Skeletal muscle tissue (tissue), 4 donors: Measurements from ENCODE around the gene C2CD2. TPM values are rescaled to one million over a fixed set of nuclear protein-coding genes. Genes with fewer than 3 reads are reported as not detected.

Experiments
- H3K27ac ChIP-seq: one replicate; pipeline ENCODE4 v1.7.0; 2013; ENCODE audit warnings: mild to moderate bottlenecking, low read depth, low read length, inconsistent platforms
- H3K27me3 ChIP-seq, 3 donors: one replicate each; pipeline ENCODE4 v1.7.0; 2013; ENCODE audit warnings: low read length in 3 of 3; ENCODE audit not compliant: control insufficient read depth in 3 of 3, insufficient read depth in 3 of 3
- H3K36me3 ChIP-seq, 3 donors: one replicate each; pipeline ENCODE4 v1.7.0; 2013; ENCODE audit warnings: low read length in 3 of 3; ENCODE audit not compliant: control insufficient read depth in 3 of 3, insufficient read depth in 3 of 3
- H3K4me1 ChIP-seq, 3 donors: one replicate each; pipeline ENCODE4 v1.7.0; 2013; ENCODE audit warnings: low read length in 3 of 3, mild to moderate bottlenecking in 3 of 3; ENCODE audit not compliant: control insufficient read depth in 3 of 3, insufficient read depth in 3 of 3
- H3K4me3 ChIP-seq, 3 donors: one replicate each; pipeline ENCODE4 v1.7.0; 2013; ENCODE audit warnings: low read length in 3 of 3
- H3K9ac ChIP-seq, 3 donors: one replicate each; pipeline ENCODE4 v1.7.0; 2013; ENCODE audit warnings: low read length in 3 of 3, mild to moderate bottlenecking in 3 of 3, moderate library complexity in 2 of 3, low read depth in 1 of 3
- H3K9me3 ChIP-seq, 3 donors: one replicate each; pipeline ENCODE4 v1.7.0; 2013; ENCODE audit warnings: low read length in 3 of 3; ENCODE audit not compliant: control insufficient read depth in 3 of 3
- total RNA-seq: library from RNA; depleted of rRNA; stranded (reverse); fragments of >200 nt; gene quantifications from one replicate; pipeline ENCODE4 v1.2.3, GENCODE V29; 2014
- donor health status: Osteomylitis.

Gene C2CD2
- total RNA-seq, 1 donor from 2014 or later, result 7.3 TPM

DNA sequence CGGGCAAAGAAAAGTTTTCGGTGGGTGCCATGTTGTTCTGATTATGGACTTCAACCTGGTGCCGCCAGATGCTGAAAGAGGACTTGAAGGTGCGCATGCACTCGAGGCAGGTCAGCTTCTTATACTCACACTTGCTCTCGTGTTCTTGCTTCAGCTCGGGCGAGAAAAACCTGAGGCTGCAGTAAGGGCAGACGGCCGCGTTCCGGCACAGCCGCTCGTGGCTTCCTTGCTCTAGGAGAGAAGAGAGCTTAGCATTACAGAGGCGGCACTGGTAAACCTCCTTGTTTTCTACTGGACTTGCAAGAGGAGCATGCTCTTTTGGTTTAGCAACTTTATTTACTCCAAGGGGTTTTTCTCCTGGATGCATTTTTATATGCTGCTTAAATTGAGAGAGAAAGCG is 37.8 kb upstream of the C2CD2 start:
- Histone ChIP-seq H3K27me3 (no peaks in the 10 kb centered on the region), H3K36me3 (peaks cover 8 to 30% (median 29%) of the 10 kb centered on the region in 3 donors), H3K9me3 (no peaks in the 10 kb centered on the region), H3K4me1 (no peaks in the 10 kb centered on the region), H3K4me3 (no peak overlapping the region), H3K9ac (no peak overlapping the region), H3K27ac (no peak overlapping the region)

DNA sequence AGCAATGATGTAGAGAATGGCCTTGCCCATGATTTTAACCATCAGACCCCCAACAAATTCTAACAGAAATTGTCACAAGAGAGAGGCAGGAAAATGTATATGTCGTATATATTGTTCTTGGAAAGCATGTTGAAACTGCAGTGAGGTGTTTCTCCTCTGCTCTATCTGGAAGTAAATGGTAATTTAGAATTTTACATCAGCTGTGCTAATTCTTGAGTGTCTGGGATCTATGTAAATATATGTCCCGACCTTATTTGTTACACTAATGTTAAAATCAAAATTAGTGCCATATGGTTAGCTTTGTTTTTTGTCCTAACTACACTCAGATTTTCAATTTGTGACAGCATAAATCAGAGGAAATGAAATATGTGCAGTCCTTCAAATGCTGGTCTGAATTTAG is 35.9 kb upstream of the C2CD2 start:
- H3K4me3 ChIP-seq, result no peak overlapping the region
- no peaks in the 10 kb centered on the region for H3K27me3 ChIP-seq
- no peak overlapping the region for H3K9ac ChIP-seq
- H3K9me3 ChIP-seq, result no peaks in the 10 kb centered on the region
- H3K27ac ChIP-seq, result no peak overlapping the region
- peaks cover 8 to 30% (median 29%) of the 10 kb centered on the region in 3 donors for H3K36me3 ChIP-seq
- H3K4me1 ChIP-seq, result no peaks in the 10 kb centered on the region

DNA sequence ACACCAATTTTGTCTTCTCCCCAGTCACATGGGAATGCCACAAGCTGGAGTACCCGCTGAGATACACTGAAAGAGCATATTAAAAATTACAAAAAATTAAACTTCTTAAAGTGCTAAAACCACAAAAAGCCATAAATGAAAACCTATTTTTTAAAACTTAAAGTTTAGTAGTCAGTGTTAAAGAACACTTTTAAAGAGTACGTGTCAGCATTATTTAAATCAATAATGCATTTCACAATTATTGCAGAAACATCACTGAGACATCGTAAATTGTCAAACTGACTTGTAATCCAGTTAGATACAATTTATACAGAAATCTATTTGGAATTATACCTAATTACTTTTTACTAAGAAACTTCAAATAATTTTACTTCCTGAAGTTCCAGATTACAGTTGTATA is 33.5 kb upstream of the C2CD2 start:
- no peaks in the 10 kb centered on the region for H3K4me1 ChIP-seq
- no peak overlapping the region for H3K9ac ChIP-seq
- H3K27ac ChIP-seq, result no peak overlapping the region

DNA sequence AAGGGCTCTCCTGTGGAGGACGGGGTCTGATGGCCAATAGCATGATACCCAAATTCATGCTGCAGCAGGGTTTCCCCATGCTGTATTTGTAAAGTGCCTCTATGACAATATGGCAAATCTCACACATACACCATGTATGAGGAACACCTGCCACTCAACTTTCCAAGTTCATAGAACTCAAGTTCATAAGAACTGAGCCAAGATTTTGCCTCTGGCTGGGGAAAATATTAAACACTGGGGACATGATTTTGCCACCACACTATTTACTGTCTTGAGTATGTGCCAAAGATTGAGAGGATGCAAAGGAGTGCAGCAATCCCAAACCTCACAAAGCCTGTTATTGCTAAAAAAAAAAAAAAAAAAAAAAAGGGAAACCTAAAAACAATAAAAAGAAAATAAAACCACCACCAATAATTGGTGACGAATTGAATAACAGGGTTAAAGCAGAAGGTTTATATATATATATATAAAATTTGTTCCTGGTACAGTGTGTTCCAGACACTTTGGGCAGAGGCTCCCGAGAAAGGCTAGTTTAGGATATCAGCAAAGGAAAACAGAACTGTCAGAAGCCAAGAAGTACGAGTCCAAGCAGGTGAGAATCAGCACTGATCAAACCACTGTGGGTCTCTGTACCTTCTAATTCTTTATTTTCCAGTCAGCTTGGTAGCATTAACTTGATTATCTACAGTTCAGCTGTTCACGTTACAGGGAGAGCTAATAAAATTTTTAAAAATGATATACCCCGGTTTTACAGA is 32.0 kb upstream of the C2CD2 start:
- no peak overlapping the region for H3K27ac ChIP-seq
- H3K27me3 ChIP-seq, result no peaks in the 10 kb centered on the region
- no peak overlapping the region for H3K4me3 ChIP-seq
- no peaks in the 10 kb centered on the region for H3K9me3 ChIP-seq
- H3K36me3 ChIP-seq, result peaks cover 0 to 1% (median 1%) of the 10 kb centered on the region in 3 donors
- no peaks in the 10 kb centered on the region for H3K4me1 ChIP-seq
- no peak overlapping the region for H3K9ac ChIP-seq

More for the DNA sequence above, 33.5 kb upstream of the C2CD2 start:
- Histone ChIP-seq H3K36me3 (peaks cover 8 to 16% (median 15%) of the 10 kb centered on the region in 3 donors), H3K27me3 (no peaks in the 10 kb centered on the region), H3K4me3 (no peak overlapping the region), H3K9me3 (no peaks in the 10 kb centered on the region)

DNA sequence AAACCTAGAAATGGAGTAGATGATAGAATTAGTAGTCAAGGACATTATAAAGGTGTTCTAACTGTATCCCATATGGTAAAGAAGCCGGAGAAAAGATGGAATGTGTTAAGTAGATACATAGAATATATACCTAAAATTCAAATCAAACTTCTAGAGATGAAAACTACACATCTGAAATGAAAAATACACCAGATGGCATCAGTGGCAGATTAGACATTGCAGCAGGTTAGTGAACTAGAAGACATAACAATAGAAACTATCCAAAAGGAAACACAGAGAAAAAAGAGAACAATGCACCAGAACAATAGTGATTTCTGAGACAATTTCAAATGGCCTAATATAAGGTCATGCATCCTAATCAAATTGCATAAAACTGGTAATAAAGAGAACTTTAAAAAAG is 29.4 kb upstream of the C2CD2 start:
- H3K4me3 ChIP-seq, result no peak overlapping the region
- H3K27me3 ChIP-seq, result no peaks in the 10 kb centered on the region
- no peaks in the 10 kb centered on the region for H3K9me3 ChIP-seq
- no peak overlapping the region for H3K27ac ChIP-seq
- no peak overlapping the region for H3K9ac ChIP-seq
- no peaks in the 10 kb centered on the region for H3K36me3 ChIP-seq
- no peaks in the 10 kb centered on the region for H3K4me1 ChIP-seq

DNA sequence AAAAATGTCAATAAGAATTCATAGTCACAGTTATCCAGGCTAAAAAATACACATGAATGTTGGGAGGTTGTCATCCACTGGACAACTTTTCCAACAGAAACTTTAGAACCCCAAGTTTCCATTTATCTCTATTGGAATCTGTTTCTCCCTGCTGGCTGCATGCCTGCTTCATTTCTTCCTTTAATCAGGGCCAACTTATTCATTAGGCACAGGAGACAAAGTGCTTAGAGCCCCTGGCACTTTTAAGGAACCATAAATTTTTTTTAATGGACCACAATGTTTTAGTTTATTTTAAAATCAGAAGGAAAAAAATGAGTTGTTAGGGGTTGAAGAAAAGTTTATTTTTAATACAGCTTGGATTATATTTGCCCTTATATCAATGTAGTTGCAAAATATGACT is 26.7 kb upstream of the C2CD2 start:
- H3K27ac ChIP-seq, result no peak overlapping the region
- no peaks in the 10 kb centered on the region for H3K4me1 ChIP-seq
- no peaks in the 10 kb centered on the region for H3K27me3 ChIP-seq
- H3K9me3 ChIP-seq, result no peaks in the 10 kb centered on the region
- no peak overlapping the region for H3K4me3 ChIP-seq
- no peak overlapping the region for H3K9ac ChIP-seq
- no peaks in the 10 kb centered on the region for H3K36me3 ChIP-seq

DNA sequence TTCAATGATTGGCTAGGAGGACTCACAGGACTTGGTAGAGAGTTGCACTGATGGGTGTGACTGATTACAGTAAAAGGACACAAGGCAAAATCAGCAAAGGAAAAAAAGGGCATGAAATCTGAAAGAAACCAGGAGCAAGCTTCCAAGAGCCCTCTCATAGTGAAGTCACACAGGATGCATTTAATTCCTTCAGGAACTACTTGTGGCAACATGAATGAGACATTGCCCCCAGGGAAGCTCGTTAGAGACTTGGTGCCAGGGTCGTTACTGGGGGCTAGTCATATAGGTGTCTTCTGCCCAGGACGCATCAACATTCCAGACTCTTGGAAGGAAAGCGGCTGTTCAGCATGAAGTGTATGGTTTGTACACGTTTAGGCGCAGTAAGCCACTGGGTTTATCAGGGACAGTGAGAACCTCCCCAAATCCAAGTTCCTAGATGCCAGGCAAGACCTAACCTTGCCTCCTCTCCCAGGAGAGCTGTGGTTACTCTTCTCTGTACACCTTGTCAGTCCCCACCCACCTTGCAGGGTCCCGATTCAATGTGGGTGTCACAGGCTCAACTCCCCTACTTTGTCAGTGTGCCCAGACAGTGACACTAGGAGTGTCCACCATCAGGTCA is 26.0 kb upstream of the C2CD2 start:
- Histone ChIP-seq H3K27me3 (no peaks in the 10 kb centered on the region), H3K9ac (no peak overlapping the region), H3K4me3 (no peak overlapping the region), H3K9me3 (no peaks in the 10 kb centered on the region), H3K27ac (no peak overlapping the region), H3K4me1 (no peaks in the 10 kb centered on the region), H3K36me3 (no peaks in the 10 kb centered on the region)

DNA sequence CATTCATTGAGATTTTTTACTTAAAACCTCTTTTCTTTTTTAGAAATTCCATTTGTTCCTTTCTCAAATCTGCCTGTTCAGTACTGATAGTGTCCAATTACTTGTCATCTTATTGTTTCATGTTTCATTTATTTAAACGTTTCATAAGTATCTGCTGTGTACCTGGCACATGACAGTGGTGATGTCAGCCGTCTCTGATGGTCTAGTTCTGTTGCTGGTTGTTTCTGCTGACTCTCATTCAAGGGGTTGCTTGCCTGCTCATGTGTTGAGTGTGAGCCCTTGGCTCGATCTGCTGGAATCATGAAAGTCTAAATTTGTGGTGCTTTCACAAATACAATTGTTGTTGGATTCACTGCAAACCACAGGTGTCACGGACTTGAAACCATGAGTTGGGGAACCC is 25.5 kb upstream of the C2CD2 start:
- Histone ChIP-seq H3K27me3 (no peaks in the 10 kb centered on the region), H3K36me3 (no peaks in the 10 kb centered on the region), H3K9ac (no peak overlapping the region), H3K27ac (no peak overlapping the region), H3K4me1 (no peaks in the 10 kb centered on the region), H3K4me3 (no peak overlapping the region), H3K9me3 (no peaks in the 10 kb centered on the region)

DNA sequence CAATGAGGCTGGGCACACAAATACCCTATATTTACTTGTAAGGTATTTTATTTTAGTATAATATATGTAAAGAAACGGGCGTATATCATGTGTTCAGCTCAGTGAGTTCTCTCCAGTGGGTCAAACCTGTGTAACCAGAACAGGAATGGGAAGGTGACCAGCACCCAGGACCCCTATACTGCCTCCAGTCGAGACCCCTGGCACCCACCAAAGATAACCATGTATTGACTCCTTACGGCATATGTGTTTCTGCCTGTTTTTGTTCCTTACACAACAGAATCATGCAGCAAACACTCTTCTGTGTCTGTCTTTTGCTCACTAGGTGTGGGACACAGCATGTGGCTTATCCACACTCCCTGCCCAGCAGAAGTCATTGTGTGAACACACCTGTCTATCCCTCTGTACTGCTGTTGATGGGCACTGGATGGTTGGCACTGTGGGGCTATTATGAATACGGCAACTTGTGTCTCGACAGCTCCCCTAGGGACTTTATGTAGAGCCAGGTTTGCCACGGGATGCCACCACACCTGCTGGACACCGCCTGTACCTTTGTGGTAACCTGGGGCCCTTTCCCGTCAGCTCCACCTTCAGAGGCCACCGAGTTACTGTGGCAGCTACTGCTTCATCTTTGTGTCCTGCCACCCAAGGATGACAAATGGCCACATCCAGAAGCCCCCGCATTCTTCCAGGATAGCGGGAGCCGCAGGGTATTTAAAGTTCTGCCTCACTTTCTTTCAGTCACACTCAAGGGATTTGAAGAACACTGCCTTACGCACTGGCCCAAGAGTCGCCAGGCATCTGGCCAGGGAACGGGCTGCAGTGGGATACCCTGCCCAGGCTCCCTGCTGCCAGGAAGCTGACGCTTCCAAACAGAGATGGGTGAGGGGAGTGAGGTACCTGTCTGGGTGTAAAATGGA is 23.5 kb upstream of the C2CD2 start:
- Histone ChIP-seq H3K27ac (no peak overlapping the region), H3K4me1 (peaks cover 5 to 10% (median 6%) of the 10 kb centered on the region in 3 donors), H3K27me3 (no peaks in the 10 kb centered on the region), H3K9me3 (no peaks in the 10 kb centered on the region), H3K4me3 (no peak overlapping the region), H3K9ac (no peak overlapping the region), H3K36me3 (no peaks in the 10 kb centered on the region)

DNA sequence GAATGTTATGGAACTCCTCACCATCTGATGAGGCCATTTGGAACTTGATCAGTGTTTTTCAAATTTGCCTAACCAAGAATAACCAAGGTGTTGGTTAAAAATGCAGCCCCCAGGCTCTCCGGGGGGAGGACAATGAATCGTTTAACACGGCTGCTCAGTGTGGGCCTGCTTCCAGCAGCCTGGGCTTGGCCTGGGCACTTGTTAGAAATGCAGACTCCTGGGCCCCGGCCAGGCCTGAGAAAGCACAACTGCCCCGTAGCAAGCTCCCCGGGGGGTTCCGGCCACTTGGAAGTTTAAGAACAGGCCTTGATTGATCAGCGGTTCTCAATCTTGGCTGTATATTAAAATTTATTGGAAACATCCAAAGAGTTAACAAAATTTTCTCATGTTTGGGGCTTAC is 22.8 kb upstream of the C2CD2 start:
- H3K27me3 ChIP-seq, result no peaks in the 10 kb centered on the region
- H3K4me3 ChIP-seq, result no peak overlapping the region
- H3K36me3 ChIP-seq, result no peaks in the 10 kb centered on the region
- no peaks in the 10 kb centered on the region for H3K9me3 ChIP-seq
- H3K27ac ChIP-seq, result no peak overlapping the region
- H3K9ac ChIP-seq, result no peak overlapping the region
- H3K4me1 ChIP-seq, result peaks cover 5 to 10% (median 6%) of the 10 kb centered on the region in 3 donors
